Astrocyte of the hippocampus (primary cell): Measurements from ENCODE around the gene CDHR1.
"Not testable (repeated sequence)": the region's sequence is repeated elsewhere in the genome, so short reads cannot be mapped to it uniquely, and the experiment has no call there.

Source experiments
- DNase-seq: peaks from one replicate; pipeline ENCODE4 v3.0.0; 2011; ENCODE audit warnings: low read depth, low spot score

CDHR1 gene

GRCh38 chr10:84194424-84195043, at the start of gene CDHR1:
Gene CDHR1 (plus strand): TSS chr10:84194537. CDS start chr10:84194761, 224 bp downstream.
- DNase-seq, result peak; percentile 51

- no peak for DNase-seq
These were observed 47.0 kb upstream of the CDHR1 start for GRCh38 chr10:84147347-84147746.

DNA sequence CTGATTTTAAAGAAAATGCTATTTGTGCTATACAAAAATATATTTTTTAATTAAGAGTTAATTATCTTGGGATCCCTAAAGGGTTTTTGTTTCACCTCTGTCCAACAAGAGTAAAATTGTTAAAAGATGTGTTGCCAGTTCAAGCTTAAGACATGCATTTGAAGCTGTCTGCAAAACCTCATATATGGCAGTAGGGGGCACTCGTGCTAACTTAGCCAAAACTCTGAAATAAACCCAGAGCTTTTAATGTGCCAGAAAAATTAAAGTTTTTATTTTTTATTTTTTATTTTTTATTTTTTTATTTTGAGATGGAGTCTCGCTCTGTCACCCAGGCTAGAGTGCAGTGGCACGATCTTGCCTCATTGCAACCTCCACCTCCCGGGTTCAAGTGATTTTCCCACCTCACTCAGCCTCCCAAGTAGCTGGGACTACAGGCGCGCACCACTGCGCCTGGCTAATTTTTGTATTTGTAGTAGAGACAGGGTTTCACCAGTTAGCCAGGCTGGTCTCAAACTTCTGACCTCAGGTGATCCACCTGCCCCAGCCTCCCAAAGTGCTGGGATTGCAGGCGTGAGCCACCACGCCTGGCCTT, 46.2 kb upstream of the CDHR1 start:
- peak; percentile 55 for DNase-seq

GRCh38 chr10:84149854-84150253, 44.5 kb upstream of the CDHR1 start:
- no peak for DNase-seq

GRCh38 chr10:84152769-84153168, 41.6 kb upstream of the CDHR1 start:
- DNase-seq, result no peak

- DNase-seq, result no peak
These were observed 38.8 kb upstream of the CDHR1 start for GRCh38 chr10:84155521-84155920.

DNA sequence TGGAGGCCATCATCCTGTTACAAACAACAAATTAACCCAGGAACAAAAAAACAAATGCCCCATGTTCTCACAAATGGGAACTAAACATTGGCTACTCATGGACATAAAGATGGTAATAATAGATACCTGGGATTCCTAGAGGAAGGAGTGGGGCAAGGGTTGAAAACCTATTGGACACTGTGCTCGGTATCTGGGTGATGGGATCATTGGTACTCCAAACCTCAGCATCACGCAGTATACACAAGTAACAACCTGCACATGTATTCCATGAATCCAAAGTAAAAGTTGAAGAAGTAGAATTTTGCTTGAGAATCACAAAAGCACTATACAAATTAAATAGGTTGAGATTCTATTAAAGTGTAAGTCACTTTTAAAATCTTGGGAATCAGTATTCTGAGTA, 38.3 kb upstream of the CDHR1 start:
- no peak for DNase-seq

DNA sequence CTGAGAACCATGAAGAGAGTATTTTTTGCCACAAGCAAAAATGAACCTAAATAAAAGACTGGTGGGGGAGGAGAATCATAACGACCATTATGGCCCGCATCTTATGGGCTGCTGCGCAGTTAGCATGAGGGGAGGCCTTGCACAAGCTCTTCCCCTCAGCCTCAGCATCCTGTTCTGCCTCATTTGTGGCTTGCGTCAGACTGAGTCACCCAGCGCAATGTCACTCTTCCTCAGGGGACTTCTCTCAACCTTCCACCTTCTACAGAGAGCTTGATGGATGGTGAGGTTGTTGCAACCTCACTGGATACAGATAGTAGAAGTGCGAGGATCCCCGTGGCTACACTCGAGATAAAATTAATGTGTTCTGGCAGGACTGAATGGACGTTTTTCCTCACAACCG, 37.6 kb upstream of the CDHR1 start:
- no peak for DNase-seq

DNA sequence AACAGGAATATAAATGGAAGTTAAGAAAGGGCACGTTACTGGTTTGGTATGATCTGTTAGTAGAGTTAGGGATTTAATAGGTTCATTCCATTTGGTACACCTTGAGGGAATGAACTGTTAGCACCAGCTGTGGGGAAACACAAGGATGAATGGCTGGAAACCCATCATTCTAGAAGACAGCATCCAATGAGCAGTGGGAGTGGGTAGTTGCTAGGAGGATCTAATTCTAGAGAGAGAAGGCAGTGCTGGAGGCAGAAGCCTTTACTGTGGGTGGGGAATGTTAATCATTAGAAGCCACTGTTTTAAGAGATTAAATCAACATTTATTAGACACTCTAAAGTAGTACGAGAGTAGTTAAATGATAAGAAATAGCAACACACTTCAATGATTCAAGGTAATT, 36.3 kb upstream of the CDHR1 start:
- no peak for DNase-seq

DNA sequence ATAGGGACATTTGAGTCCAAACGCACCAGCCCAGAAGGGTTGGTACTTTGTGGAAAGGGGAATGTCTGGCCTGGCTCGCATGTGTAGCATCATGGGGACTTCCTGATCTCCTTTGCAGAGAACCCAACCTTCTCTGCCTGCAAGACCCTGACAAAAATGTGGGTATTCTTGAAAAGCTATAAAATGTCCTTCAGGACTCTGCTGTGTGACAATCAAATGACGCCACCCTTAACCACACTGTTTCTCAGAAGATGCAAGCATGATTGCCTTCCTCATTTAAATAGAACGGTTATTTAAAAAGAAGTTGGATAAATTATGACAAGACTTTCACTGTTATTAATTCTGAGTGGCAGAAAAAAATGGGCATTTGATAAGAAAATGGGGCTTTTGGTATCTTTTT, 35.8 kb upstream of the CDHR1 start:
- no peak for DNase-seq

DNA sequence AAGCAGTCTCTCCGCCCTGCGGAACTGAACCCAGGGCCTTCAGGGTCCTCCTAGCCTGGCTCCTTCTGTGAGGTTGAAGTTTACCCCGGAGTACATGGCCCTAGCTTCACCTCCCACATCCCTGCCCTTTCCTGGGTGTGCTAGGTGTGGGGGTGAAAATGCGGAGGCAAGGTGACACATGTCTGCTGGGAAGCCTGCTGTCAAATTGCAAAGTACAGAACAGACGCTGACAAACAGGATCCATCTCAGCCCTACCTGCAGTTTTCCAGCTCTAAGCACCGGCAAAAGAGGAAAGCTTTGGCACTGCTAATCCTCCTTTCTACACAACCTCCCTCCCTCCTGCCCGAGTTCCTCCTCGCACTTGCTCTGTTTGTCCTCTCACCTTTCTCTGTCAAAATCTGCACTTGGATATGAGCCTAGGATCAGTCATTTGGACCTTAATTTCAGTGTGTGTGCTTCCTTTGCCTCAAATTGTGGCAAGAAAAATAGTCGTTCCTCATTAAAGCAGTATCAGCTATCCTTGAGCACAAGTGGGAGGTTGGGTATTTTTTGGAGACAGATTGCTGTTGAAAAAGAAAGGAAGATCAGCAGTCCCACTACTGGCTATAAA, 35.2 kb upstream of the CDHR1 start:
- no peak for DNase-seq

- no peak for DNase-seq
These were observed 33.5 kb upstream of the CDHR1 start for GRCh38 chr10:84160663-84161362.

GRCh38 chr10:84163996-84164395, 30.3 kb upstream of the CDHR1 start:
- no peak for DNase-seq

GRCh38 chr10:84164442-84164841, 29.9 kb upstream of the CDHR1 start:
- no peak for DNase-seq

GRCh38 chr10:84166620-84167288, 27.6 kb upstream of the CDHR1 start:
- DNase-seq, result no peak

- not testable (repeated sequence) for DNase-seq
These were observed 27.1 kb upstream of the CDHR1 start for GRCh38 chr10:84167289-84167653.

DNA sequence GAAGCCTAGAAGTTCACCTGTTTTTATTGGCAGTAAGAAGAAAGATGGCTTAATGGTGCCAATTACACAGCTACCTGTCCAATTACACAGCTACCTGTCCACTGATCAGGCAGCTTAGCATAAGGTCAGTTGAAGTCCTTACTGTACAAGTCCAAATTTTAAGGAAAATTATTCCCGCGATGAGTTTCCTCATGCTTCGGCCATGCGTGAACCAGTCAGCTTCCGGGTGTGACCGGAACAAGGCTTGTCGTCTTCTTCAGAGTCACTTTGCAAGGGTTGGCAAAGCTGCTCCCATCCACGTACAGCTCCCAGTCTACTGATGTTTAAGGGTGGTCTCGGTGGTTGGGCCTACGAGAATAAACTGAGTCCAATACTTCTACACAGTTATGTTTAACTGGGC, 26.0 kb upstream of the CDHR1 start:
- DNase-seq, result not testable (repeated sequence)

DNA sequence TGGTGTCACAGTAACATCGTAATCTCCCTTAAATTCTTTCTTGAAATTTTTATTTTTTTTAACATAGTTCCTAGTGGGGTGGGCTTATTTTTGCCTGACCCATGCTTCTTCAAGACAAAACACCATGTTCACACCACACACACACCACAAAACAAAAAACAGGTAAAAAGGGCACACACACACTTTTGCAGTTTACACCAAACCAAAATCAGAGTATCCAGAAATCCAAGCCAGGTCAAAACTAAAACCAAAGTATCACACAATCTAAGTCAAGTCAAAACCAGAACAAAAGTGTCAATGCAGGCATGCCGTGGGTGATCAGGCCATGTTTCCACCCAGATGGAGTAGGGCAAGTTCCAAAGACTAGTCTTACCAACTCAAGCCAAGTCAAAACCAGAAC, 23.1 kb upstream of the CDHR1 start:
- not testable (repeated sequence) for DNase-seq

DNA sequence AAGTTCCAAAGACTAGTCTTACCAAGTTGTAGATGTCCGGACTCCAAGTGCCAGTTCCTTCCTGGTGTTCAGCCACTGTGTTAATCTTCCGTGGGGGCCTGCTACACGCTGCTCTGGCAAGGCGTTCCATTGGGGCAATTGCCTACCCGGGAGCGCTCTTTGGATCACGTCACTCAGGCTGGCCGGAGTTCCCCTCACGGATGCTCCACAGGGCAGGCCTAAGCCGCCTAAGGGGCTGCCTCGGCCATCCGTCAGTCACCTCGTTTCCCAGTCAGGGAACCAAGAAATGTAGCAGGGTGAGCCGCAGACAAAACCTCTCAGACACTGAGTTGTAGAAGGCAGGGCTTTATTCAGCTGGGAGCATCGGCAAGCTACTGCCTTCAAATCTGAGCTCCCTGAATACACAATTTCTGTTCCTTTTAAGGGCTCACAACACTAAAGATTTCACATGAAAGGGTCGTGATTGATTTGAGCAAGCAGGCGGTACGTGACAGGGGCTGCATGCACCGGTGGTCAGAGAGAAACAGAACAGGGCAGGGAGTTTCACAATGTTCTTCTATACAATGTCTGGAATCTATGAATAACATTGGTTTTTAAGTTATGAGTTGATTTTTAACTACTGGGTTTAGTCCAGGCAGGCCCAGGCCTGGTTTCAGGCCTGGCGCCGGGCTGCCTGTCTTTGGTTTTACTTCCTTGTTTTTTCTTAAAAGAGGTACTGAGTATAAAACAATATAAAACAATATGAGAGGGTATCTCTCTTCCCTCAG, 22.5 kb upstream of the CDHR1 start:
- DNase-seq, result not testable (repeated sequence)

DNA sequence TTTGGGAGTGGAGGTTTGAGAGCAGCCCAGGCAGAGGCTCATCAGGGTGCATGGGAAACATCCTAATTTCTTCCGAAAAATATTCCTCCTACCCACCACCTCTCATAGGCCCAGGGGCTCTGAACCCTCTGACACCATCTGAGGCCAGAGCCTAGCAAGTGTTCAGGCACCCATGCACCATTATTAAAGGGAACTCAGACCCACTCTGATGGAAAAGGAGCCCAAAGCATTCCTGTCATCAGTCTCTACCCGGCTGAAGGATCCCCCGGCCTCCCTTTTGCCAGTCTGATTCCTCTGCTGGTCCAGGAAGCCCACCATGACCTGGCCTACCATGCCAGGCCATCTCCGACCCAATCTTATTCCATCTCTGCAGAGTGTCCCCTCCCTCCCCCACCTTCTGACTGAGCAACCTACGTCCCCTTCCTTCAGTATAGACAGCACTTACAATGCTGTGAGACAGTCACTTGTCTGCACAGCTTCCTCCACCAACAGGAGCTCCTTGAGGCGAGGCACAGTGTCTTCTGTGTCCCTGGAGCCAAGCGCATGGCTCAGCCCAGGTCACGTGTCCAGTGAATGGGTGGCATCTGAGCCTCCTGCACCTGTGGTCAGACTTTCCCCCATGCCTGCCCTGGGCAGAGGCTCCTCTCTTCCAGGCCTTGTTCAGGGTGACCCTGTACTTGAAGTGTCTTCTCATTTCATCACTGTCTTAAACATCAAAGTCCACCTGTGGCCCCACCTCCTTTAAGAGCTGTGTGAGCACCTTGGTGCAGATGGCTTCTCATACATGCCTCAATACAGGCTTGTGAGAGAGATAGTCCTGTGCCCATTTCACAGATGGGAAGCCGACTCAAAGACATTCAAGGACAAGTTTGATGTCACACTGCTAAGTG, 21.6 kb upstream of the CDHR1 start:
- no peak for DNase-seq
